GM19463 (cell line): ENCODE results near the gene VPS8.
"Not testable (repeated sequence)": the region's sequence is repeated elsewhere in the genome, so short reads cannot be mapped to it uniquely, and the experiment has no call there.

Experiments
- ATAC-seq: cut with Tn5 transposase; IDR thresholded peaks from one replicate; pipeline ENCODE4 v1.9.1; 2021; ENCODE audit warnings: mild to moderate bottlenecking, moderate library complexity; ENCODE audit not compliant: unreplicated experiment

The VPS8 gene

GRCh38 chr3:184907681-184908649 lies 96.0 kb downstream of the VPS8 start:
- no peak for ATAC-seq

GRCh38 chr3:184908859-184909258 lies 96.9 kb downstream of the VPS8 start:
- ATAC-seq = no peak

DNA sequence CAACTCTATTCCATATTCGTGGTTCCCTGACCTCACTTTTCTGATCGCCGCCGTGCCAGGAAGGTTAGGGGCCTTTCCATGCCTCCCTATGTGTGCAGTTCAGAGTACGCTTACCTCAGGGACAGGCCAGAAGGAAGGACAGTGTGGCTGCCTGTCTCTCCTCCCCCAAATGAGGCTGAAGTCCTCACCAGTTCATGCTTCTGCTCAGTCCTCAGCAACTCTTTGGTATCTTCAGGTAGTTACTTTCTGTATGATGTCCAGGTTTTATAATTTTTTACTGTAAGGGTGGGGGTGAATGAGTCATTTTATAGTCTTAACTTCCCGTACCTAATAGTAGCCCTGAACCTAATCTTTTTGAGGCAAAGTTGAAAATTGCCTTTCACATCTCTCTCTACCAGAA lies 98.7 kb downstream of the VPS8 start:
- ATAC-seq = no peak

DNA sequence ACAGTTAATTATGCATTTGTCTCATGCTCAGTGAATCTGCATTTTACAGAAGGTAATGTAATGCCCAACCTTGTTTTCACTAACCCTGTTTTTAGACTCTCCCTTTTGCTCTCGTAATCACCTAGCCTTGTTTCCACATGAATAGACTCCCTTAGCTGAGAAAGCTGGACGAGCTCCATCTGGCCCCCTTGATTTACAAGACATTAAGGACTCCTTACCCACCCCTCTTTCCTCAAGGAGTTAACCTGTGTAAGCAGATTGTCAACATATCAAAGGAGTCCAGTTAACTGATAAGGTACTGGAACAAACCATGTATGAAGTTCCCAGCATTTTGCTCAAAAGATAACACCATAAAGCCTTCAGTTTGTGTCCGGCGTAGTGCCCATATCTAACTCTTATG lies 99.6 kb downstream of the VPS8 start:
- no peak for ATAC-seq

- no peak for ATAC-seq
These were observed 100.2 kb downstream of the VPS8 start for GRCh38 chr3:184912163-184912562.

DNA sequence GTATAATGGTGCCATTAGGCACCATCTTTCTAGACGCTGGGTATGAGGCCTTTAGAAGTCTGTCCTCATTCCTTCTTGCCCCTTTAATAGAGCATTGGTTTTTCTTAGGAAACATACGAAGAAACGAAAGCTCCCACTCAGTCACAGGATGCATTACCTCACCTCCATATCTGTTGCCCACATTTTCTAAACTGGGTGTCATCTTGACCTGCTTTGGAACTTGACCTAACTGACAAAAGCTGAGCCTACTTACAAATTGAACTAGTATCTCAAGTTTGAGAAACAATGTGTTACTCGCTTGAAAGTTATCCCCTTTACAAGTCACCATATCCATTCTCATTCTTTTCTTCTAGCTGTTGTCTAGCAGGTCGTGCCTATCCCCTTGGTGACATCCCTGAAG lies 102.7 kb downstream of the VPS8 start:
- ATAC-seq = no peak

GRCh38 chr3:184918750-184919149 lies 106.8 kb downstream of the VPS8 start:
- no peak for ATAC-seq

DNA sequence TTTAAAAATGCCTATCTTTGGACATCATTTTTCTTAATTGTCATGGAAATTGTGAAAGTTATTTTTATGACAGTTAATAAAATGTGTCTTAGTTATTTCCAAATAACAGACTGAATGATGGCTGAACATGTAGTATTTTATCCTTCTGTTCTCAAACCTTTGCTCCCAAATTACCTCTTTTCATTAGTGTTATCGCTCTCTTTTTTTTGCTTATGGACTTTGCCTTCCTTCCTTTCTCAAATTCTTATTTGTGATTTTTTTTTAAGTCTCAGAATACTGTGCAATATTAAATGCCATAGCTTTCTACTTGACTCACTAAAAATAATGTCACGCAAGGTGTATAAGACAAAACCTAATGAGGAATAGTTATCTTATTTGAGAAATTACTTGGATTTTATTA lies 107.7 kb downstream of the VPS8 start:
- no peak for ATAC-seq

DNA sequence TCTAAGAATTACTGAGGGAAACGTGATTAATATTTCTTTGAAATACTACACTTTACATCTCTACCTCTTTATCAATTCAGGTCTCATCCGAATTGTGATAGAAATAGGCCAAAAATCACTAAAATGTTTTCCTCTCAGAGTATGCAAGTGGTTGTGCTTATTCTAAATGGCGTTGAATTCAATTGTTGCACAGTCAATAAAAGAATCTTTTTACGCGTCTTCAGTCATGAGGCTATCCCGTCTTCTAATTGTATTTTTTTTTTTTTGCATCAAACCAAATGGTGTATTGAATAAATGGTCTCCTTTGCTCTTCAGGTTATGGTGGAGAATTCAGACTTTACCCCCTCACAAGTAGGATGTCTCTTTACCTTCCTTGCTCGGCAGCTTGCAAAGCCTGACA lies 112.6 kb downstream of the VPS8 start:
- ATAC-seq = no peak

DNA sequence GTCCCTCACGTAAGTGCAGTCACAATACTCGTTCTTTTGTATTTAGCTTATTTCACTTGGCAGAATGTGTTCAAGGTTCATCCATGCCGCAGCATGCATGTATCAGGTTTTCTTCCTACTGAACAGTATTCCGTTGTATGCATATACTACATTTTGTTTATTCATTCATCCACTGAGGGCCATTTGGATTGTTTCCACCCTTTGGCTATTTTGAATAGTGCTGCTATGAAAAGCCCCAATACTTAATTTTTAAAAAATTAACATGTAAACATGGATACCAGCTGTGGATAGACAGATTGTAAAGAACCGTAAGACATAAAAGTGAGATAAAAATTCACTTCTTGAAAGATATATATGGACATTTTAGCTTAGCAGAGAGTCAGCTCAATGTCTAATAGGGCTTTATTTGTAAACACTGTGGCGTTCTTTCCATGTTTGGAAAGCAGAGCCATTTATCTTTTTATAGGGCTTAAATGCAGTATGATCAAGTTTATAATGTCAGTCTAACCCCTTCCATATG lies 115.9 kb downstream of the VPS8 start:
- ATAC-seq = no peak

GRCh38 chr3:184932777-184933176 lies 120.8 kb downstream of the VPS8 start:
- ATAC-seq = no peak

GRCh38 chr3:184937611-184938010 lies 125.6 kb downstream of the VPS8 start:
- ATAC-seq = no peak

GRCh38 chr3:184941408-184941807 lies 129.4 kb downstream of the VPS8 start:
- ATAC-seq = no peak

- ATAC-seq = no peak
These were observed 130.8 kb downstream of the VPS8 start for GRCh38 chr3:184942735-184943134.

- no peak for ATAC-seq
These were observed 132.3 kb downstream of the VPS8 start for GRCh38 chr3:184944241-184944640.

DNA sequence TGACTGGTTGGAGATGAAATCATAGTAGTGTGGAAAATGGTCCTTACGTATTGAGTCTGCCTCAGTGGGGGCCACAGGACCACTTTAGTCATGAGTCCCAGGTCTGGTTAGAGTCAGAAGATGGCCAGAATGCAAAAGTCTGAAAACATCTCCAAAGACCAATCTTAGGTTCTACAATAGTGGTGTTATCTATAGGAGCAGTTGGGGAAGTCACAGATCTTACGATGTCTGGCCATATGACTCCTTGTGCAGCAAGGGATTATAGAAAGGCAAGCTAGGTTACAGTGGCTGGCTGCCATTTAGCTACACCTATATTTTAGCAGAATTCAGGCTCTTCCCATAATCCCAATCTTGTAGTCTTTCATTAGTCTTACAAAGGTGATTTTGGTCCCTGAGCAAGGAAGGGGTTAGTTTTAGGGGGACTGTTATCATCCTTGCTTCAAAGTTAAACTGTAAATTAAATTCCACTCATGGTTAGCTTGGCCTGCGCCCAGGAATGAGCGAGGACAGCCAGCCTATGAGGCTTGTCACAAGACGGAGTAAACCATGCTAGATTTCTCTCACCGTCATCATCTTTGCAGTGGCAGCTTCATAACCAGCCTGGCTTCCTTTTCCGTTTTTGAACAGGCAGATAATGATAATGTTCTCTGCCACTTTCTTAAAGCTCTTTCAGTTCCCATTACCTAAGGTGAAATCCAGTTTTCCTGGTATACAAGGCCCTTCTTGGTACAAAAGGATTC lies 134.1 kb downstream of the VPS8 start:
- no peak for ATAC-seq

DNA sequence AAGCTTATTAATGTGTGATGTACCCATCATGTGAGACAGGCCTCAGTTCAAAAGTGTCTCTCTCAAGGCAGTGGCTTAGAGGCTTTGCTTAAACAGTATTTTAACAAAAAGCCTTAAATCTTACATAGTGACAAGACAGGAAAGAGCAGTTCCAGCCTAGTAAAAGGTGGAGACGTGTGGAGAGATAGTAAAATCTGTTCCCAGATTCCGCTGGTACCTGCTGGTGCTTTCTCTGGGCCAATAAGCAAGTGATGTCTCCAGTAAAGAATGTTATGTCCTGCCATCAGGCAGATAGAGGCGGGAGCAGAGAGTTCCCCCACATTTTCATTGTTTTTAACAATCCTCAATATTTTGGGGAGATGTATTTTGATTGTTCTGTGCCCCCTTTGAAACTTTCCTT lies 135.0 kb downstream of the VPS8 start:
- ATAC-seq = no peak

GRCh38 chr3:184949251-184949965 lies 137.4 kb downstream of the VPS8 start:
- ATAC-seq = no peak

DNA sequence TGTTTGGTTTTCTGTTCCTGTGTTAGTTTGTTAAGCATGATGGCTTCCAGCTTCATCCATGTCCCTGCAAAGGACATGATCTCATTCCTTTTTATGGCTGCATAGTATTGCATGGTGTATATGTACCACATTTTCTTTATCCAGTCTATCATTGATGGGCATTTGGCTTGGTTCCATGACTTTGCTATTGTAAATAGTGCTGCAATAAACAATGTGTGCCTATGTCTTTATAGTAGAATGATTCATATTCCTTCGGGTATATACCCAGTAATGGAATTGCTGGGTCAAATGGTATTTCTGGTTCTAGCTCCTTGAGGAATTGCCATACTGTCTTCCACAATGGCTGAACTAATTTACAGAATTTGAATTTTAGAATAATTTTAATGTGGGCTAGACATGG lies 138.8 kb downstream of the VPS8 start:
- not testable (repeated sequence) for ATAC-seq

- ATAC-seq = no peak
These were observed 140.7 kb downstream of the VPS8 start for GRCh38 chr3:184952671-184953070.

- ATAC-seq = no peak
These were observed 141.4 kb downstream of the VPS8 start for GRCh38 chr3:184953401-184953800.
